SK-N-SH treated with all-trans-retinoic acid at 6 μM for 48 hours (cell line): ENCODE measurements around the gene C1orf198.

ENCODE experiments used
- ARNTL ChIP-seq: fragments of 450-650 bp; formaldehyde crosslinking; IDR thresholded peaks from 2 replicates; pipeline ENCODE4 v1.5.0; 2020; ENCODE audit warnings: low read depth, mild to moderate bottlenecking, moderate library complexity, borderline replicate concordance
- ZFP30 ChIP-seq: fragments of 450-650 bp; formaldehyde crosslinking; IDR thresholded peaks from 2 replicates; pipeline ENCODE4 v1.5.0; 2022; ENCODE audit warnings: mild to moderate bottlenecking, moderate library complexity

- TF ChIP-seq ZFP30 (CRISPR knock-in tag) (no peak), ARNTL (CRISPR knock-in tag) (no peak)
Measured at GRCh38 chr1:230849451-230850224, 18.7 kb downstream of the C1orf198 start.
